ENCODE data around the gene NFE2L2. TPM values are rescaled to one million over a fixed set of nuclear protein-coding genes. Genes with fewer than 3 reads are reported as not detected.

Gene NFE2L2
- total RNA-seq, 6 donors from 2014 or later, result 52.4 to 174 (median 94.4) TPM

- ATAC-seq (ENCODE audit: low FRiP score in 2 of 2) (peak in 1 of 2 donors; percentile 65), DNase-seq (no peak)
- Histone ChIP-seq H3K27ac (no peak overlapping the region), H3K4me3 (no peak overlapping the region), H3K9me3 (no peaks in the 10 kb centered on the region), H3K27me3 (no peaks in the 10 kb centered on the region), H3K36me3 (no peaks in the 10 kb centered on the region), H3K4me1 (peaks cover 0 to 4% (median 0%) of the 10 kb centered on the region in 4 donors)
- no peak for TF ChIP-seq POLR2A (IDR thresholded peaks at IDR 0.05)
- WGBS, 2 donors, result 67 to 71% methylated on average over 3 of the region's 3 CpGs
Measured at GRCh38 chr2:177295484-177295883, 31.0 kb upstream of the NFE2L2 start.

- Histone ChIP-seq H3K4me3 (no peak overlapping the region), H3K27me3 (no peaks in the 10 kb centered on the region), H3K9me3 (no peaks in the 10 kb centered on the region), H3K4me1 (peaks cover 0 to 4% (median 0%) of the 10 kb centered on the region in 4 donors), H3K27ac (no peak overlapping the region), H3K36me3 (peaks cover 0 to 5% (median 2%) of the 10 kb centered on the region in 4 donors)
- WGBS, 2 donors, result 96 to 98% methylated on average over 4 of the region's 4 CpGs
- DNase-seq, result no peak
- TF ChIP-seq POLR2A (IDR thresholded peaks at IDR 0.05) (no peak), EP300 (IDR thresholded peaks at IDR 0.05) (no peak), POLR2AphosphoS5 (IDR thresholded peaks at IDR 0.05) (no peak)
- TF ChIP-seq, protein P1, sequence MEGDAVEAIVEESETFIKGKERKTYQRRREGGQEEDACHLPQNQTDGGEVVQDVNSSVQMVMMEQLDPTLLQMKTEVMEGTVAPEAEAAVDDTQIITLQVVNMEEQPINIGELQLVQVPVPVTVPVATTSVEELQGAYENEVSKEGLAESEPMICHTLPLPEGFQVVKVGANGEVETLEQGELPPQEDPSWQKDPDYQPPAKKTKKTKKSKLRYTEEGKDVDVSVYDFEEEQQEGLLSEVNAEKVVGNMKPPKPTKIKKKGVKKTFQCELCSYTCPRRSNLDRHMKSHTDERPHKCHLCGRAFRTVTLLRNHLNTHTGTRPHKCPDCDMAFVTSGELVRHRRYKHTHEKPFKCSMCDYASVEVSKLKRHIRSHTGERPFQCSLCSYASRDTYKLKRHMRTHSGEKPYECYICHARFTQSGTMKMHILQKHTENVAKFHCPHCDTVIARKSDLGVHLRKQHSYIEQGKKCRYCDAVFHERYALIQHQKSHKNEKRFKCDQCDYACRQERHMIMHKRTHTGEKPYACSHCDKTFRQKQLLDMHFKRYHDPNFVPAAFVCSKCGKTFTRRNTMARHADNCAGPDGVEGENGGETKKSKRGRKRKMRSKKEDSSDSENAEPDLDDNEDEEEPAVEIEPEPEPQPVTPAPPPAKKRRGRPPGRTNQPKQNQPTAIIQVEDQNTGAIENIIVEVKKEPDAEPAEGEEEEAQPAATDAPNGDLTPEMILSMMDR (IDR thresholded peaks at IDR 0.05), result no peak
- ATAC-seq (ENCODE audit: low FRiP score in 2 of 2), result no peak
Measured at GRCh38 chr2:177291701-177292100, 27.2 kb upstream of the NFE2L2 start.

- H3K27me3 ChIP-seq, result no peaks in the 10 kb centered on the region
- H3K9me3 ChIP-seq, result no peaks in the 10 kb centered on the region
- no peaks in the 10 kb centered on the region for H3K4me1 ChIP-seq
- H3K27ac ChIP-seq, result no peak overlapping the region
- no peak for TF ChIP-seq POLR2A (IDR thresholded peaks at IDR 0.05)
- no peak for TF ChIP-seq EP300 (IDR thresholded peaks at IDR 0.05)
- TF ChIP-seq, protein P1 (IDR thresholded peaks at IDR 0.05), result no peak
- TF ChIP-seq POLR2AphosphoS5 (IDR thresholded peaks at IDR 0.05), result no peak
- no peak overlapping the region for H3K4me3 ChIP-seq
- peaks cover 0 to 5% (median 2%) of the 10 kb centered on the region in 4 donors for H3K36me3 ChIP-seq
- DNase-seq (no peak), ATAC-seq (ENCODE audit: low FRiP score in 2 of 2) (no peak)
- 60 to 65% methylated on average over 9 of the region's 9 CpGs for WGBS, 2 donors
Measured at GRCh38 chr2:177289824-177290628, 25.5 kb upstream of the NFE2L2 start.

GRCh38 chr2:177287814-177288213 is 23.3 kb upstream of the NFE2L2 start:
- TF ChIP-seq POLR2AphosphoS5 (IDR thresholded peaks at IDR 0.05) (no peak), EP300 (IDR thresholded peaks at IDR 0.05) (no peak), POLR2A (IDR thresholded peaks at IDR 0.05) (no peak)
- TF ChIP-seq, protein P1 (IDR thresholded peaks at IDR 0.05), result no peak
- 81 to 94% methylated on average over 1 of the region's 1 CpG for whole genome bisulfite sequencing, 2 donors
- ATAC-seq (ENCODE audit: low FRiP score in 2 of 2), result no peak

GRCh38 chr2:177285892-177286715 is 21.6 kb upstream of the NFE2L2 start:
- no peaks in the 10 kb centered on the region for H3K9me3 ChIP-seq
- H3K27ac ChIP-seq, result no peak overlapping the region
- no peak overlapping the region for H3K4me3 ChIP-seq
- peaks cover 0 to 5% (median 2%) of the 10 kb centered on the region in 4 donors for H3K36me3 ChIP-seq
- no peak for DNase-seq
- H3K4me1 ChIP-seq, result peaks cover 0 to 3% (median 0%) of the 10 kb centered on the region in 4 donors
- no peak for ATAC-seq (ENCODE audit: low FRiP score in 2 of 2)
- no peaks in the 10 kb centered on the region for H3K27me3 ChIP-seq
- TF ChIP-seq POLR2A (IDR thresholded peaks at IDR 0.05) (no peak), POLR2AphosphoS5 (IDR thresholded peaks at IDR 0.05) (no peak), EP300 (IDR thresholded peaks at IDR 0.05) (no peak)
- TF ChIP-seq, protein P1 (IDR thresholded peaks at IDR 0.05), result no peak
- WGBS, 2 donors, result 85 to 88% methylated on average over 2 of the region's 2 CpGs

More at GRCh38 chr2:177287814-177288213, 23.3 kb upstream of the NFE2L2 start:
- Histone ChIP-seq H3K36me3 (peaks cover 0 to 5% (median 2%) of the 10 kb centered on the region in 4 donors), H3K27me3 (no peaks in the 10 kb centered on the region), H3K4me1 (no peaks in the 10 kb centered on the region), H3K9me3 (no peaks in the 10 kb centered on the region), H3K27ac (no peak overlapping the region), H3K4me3 (no peak overlapping the region)
- DNase-seq, result no peak

Data from upper lobe of left lung (tissue), 6 donors.